Coronary artery (tissue), 2 donors: ENCODE data around the gene GSTM1.

Source experiments
- DNase-seq: peaks from one replicate; pipeline ENCODE4 v3.0.0-alpha.2; 2017; ENCODE audit warnings: low spot score
- H3K27ac ChIP-seq, 2 donors: fragments of 200-600 bp; sonication (generic); one replicate each; pipeline ENCODE4 v1.5.1; 2016 to 2019
- H3K4me3 ChIP-seq: fragments of 200-600 bp; sonication (generic); 2 replicates; pipeline ENCODE4 v1.5.1; 2016; ENCODE audit warnings: mild to moderate bottlenecking, moderate library complexity
- CTCF ChIP-seq: fragments of 200-600 bp; sonication (generic); IDR thresholded peaks from one replicate; pipeline ENCODE4 v1.5.1; 2019; ENCODE audit warnings: antibody characterized with exemption

Gene GSTM1

GRCh38 chr1:109721971-109722370 is 34.4 kb downstream of the GSTM1 start:
- no peak overlapping the region for H3K4me3 ChIP-seq
- TF ChIP-seq CTCF: no peak
- DNase-seq: no peak
- H3K27ac ChIP-seq: no peak overlapping the region

- no peak for DNase-seq
- no peak for TF ChIP-seq CTCF
- no peak overlapping the region for H3K27ac ChIP-seq
- H3K4me3 ChIP-seq: no peak overlapping the region
Measured at GRCh38 chr1:109722908-109723691, 35.5 kb downstream of the GSTM1 start.

GRCh38 chr1:109724933-109725332 is 37.3 kb downstream of the GSTM1 start:
- TF ChIP-seq CTCF: no peak
- DNase-seq: no peak
- H3K27ac ChIP-seq: no peak overlapping the region
- no peak overlapping the region for H3K4me3 ChIP-seq

- DNase-seq: no peak
- Histone ChIP-seq H3K27ac (no peak overlapping the region), H3K4me3 (no peak overlapping the region)
- no peak for TF ChIP-seq CTCF
Measured at GRCh38 chr1:109725510-109725909, 37.9 kb downstream of the GSTM1 start.

GRCh38 chr1:109726007-109726406 is 38.4 kb downstream of the GSTM1 start:
- no peak overlapping the region for H3K27ac ChIP-seq
- TF ChIP-seq CTCF: no peak
- DNase-seq: no peak
- no peak overlapping the region for H3K4me3 ChIP-seq

- Histone ChIP-seq H3K27ac (no peak overlapping the region), H3K4me3 (no peak overlapping the region)
- DNase-seq: no peak
- no peak for TF ChIP-seq CTCF
Measured at GRCh38 chr1:109726728-109727373, 39.2 kb downstream of the GSTM1 start.

- no peak for DNase-seq
- Histone ChIP-seq H3K27ac (no peak overlapping the region), H3K4me3 (no peak overlapping the region)
- no peak for TF ChIP-seq CTCF
Measured at GRCh38 chr1:109728870-109729269, 41.3 kb downstream of the GSTM1 start.
